ENCODE measurements around the gene DLGAP4. TPM values are rescaled to one million over a fixed set of nuclear protein-coding genes. Genes with fewer than 3 reads are reported as not detected.

DLGAP4 gene
- total RNA-seq, 1 donor from 2014 or later, result 15.9 TPM

GRCh38 chr20:36308986-36309385 lies 2.8 kb downstream of the DLGAP4 start:
- DNase-seq (ENCODE audit: low read depth in 2 of 2), result no peak

GRCh38 chr20:36309643-36310042 lies 3.5 kb downstream of the DLGAP4 start:
- no peak for DNase-seq (ENCODE audit: low read depth in 2 of 2)

- no peak for DNase-seq (ENCODE audit: low read depth in 2 of 2)
Measured at GRCh38 chr20:36310215-36310981, 4.3 kb downstream of the DLGAP4 start.

- no peak for DNase-seq (ENCODE audit: low read depth in 2 of 2)
Measured at GRCh38 chr20:36311141-36311853, 5.2 kb downstream of the DLGAP4 start.

- DNase-seq (ENCODE audit: low read depth in 2 of 2), result no peak
Measured at GRCh38 chr20:36311854-36312723, 6.0 kb downstream of the DLGAP4 start.

- DNase-seq (ENCODE audit: low read depth in 2 of 2), result no peak
Measured at GRCh38 chr20:36312724-36313441, 6.7 kb downstream of the DLGAP4 start.

GRCh38 chr20:36313476-36313875 lies 7.3 kb downstream of the DLGAP4 start:
- DNase-seq (ENCODE audit: low read depth in 2 of 2), result no peak

GRCh38 chr20:36313926-36314325 lies 7.8 kb downstream of the DLGAP4 start:
- no peak for DNase-seq (ENCODE audit: low read depth in 2 of 2)

GRCh38 chr20:36314734-36315544 lies 8.8 kb downstream of the DLGAP4 start:
- DNase-seq (ENCODE audit: low read depth in 2 of 2), result no peak

- no peak for DNase-seq (ENCODE audit: low read depth in 2 of 2)
Measured at GRCh38 chr20:36315545-36316351, 9.6 kb downstream of the DLGAP4 start.

- DNase-seq (ENCODE audit: low read depth in 2 of 2), result no peak
Measured at GRCh38 chr20:36317675-36318074, 11.5 kb downstream of the DLGAP4 start.

GRCh38 chr20:36318166-36318565 lies 12.0 kb downstream of the DLGAP4 start:
- no peak for DNase-seq (ENCODE audit: low read depth in 2 of 2)

- DNase-seq (ENCODE audit: low read depth in 2 of 2), result no peak
Measured at GRCh38 chr20:36319356-36320260, 13.5 kb downstream of the DLGAP4 start.

GRCh38 chr20:36320261-36320897 lies 14.2 kb downstream of the DLGAP4 start:
- DNase-seq (ENCODE audit: low read depth in 2 of 2), result no peak

- DNase-seq (ENCODE audit: low read depth in 2 of 2), result no peak
Measured at GRCh38 chr20:36320898-36321695, 15.0 kb downstream of the DLGAP4 start.

GRCh38 chr20:36322131-36322530 lies 16.0 kb downstream of the DLGAP4 start:
- DNase-seq (ENCODE audit: low read depth in 2 of 2), result no peak

- DNase-seq (ENCODE audit: low read depth in 2 of 2), result no peak
Measured at GRCh38 chr20:36330091-36330490, 24.0 kb downstream of the DLGAP4 start.
